Lung (tissue), 12 donors: ENCODE results near the gene RAC3. TPM values are rescaled to one million over a fixed set of nuclear protein-coding genes. Genes with fewer than 3 reads are reported as not detected.

Source experiments
- ATAC-seq: fragments of 200-7000 bp; cut with Tn5 transposase; one replicate; pipeline ENCODE4 v1.9.1; 2020; ENCODE audit warnings: moderate number of reproducible peaks; ENCODE audit not compliant: insufficient read depth, low FRiP score
- DNase-seq, 3 donors: peaks; one replicate each; pipeline ENCODE4 v3.0.0-alpha.2; 2013 to 2017
- H3K27ac ChIP-seq, 2 donors: one replicate each; pipeline ENCODE4 v1.5.1; 2013; ENCODE audit warnings: mild to moderate bottlenecking in 2 of 2, moderate library complexity in 2 of 2, control low read depth in 1 of 2, inconsistent platforms in 1 of 2, low read depth in 1 of 2, low read length in 1 of 2
- H3K27me3 ChIP-seq, 3 donors: one replicate each; pipeline ENCODE4 v1.5.1; 2013; ENCODE audit warnings: low read length in 2 of 3; ENCODE audit not compliant: control insufficient read depth in 3 of 3, insufficient read depth in 3 of 3
- H3K36me3 ChIP-seq, 4 donors: one replicate each; pipeline ENCODE4 v1.5.1; 2013; ENCODE audit warnings: low read length in 4 of 4, mild to moderate bottlenecking in 1 of 4, moderate library complexity in 1 of 4; ENCODE audit not compliant: control insufficient read depth in 4 of 4, insufficient read depth in 4 of 4
- H3K4me1 ChIP-seq, 5 donors: one replicate each; pipeline ENCODE4 v1.5.1; 2013; ENCODE audit warnings: low read length in 5 of 5, mild to moderate bottlenecking in 2 of 5, moderate library complexity in 1 of 5; ENCODE audit not compliant: control insufficient read depth in 5 of 5, insufficient read depth in 5 of 5
- H3K4me3 ChIP-seq: one replicate; pipeline ENCODE4 v1.5.1; 2013; ENCODE audit warnings: mild to moderate bottlenecking, control low read depth, moderate library complexity
- H3K9ac ChIP-seq, 2 donors: one replicate each; pipeline ENCODE4 v1.5.1; 2013; ENCODE audit warnings: low read length in 2 of 2, control low read depth in 1 of 2; ENCODE audit not compliant: insufficient read depth in 1 of 2
- H3K9me3 ChIP-seq, 4 donors: one replicate each; pipeline ENCODE4 v1.5.1; 2013; ENCODE audit warnings: low read length in 3 of 4, mild to moderate bottlenecking in 1 of 4, moderate library complexity in 1 of 4; ENCODE audit not compliant: control insufficient read depth in 4 of 4, insufficient read depth in 3 of 4
- WGBS, 2 donors: extraction: QIAGEN DNeasy Blood & Tissue Kit; methylation state at CpG; one replicate each; pipeline ENCODE4 v1.1.7; 2013; 5-methylcytosine and 5-hydroxymethylcytosine counted together
- polyA plus RNA-seq, 2 donors: library from polyadenylated mRNA; stranded (reverse); fragments of 200-250 nt; gene quantifications; one replicate each; pipeline ENCODE4 v1.2.1, GENCODE V29; 2013
- total RNA-seq, 2 donors: library from RNA; depleted of rRNA in 1 of 2; stranded (reverse); fragments of >200 nt in 1 of 2; gene quantifications; one replicate each; pipeline ENCODE4 v1.2.1, GENCODE V29; 2014 to 2021
- TF ChIP-seq, protein P1 (sequence below): IDR thresholded peaks from 2 replicates; pipeline ENCODE4 v1.5.1; 2012; ENCODE audit warnings: mild to moderate bottlenecking; ENCODE audit errors: control extremely low read depth, extremely low read depth
- donor health status: control.
- donor health status: control.
- donor health status: Bipolar disorder and iron deficiency.
- donor health status: healthy.
- donor health status: DM: yes; HTN: yes; CAD: no.

RAC3 gene
- total and polyA plus RNA-seq, 4 donors = 6.0 to 8.3 (median 8.1) TPM

DNA sequence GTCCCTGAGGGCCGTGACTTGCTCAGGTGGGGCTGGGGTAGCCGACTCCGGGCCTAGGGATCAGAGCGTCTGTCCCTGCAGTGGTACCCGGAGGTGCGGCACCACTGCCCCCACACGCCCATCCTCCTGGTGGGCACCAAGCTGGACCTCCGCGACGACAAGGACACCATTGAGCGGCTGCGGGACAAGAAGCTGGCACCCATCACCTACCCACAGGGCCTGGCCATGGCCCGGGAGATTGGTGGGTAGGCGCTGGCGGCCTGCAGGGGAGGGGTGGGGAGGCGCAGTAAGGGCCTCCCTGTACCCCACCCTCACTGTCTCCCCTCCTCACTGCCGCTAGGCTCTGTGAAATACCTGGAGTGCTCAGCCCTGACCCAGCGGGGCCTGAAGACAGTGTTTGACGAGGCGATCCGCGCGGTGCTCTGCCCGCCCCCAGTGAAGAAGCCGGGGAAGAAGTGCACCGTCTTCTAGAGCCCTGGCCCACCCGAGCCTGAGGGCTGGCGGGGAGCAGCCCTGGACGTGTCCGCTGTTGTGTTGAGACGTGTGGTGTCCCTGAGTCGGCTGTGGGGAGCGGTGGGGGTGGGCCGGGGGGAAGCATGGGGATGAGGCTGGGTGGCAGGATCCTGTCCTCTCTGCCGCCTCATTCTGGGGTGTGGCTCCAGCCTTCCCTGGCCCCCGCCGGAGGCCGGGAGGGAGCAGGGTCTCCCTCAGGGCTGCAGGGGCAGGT lies 2.0 kb downstream of the RAC3 start:
- no peak overlapping the region for H3K27ac ChIP-seq
- H3K9ac ChIP-seq = no peak overlapping the region
- WGBS, 2 donors = 94 to 95% methylated on average over 34 to 38 of the region's 38 CpGs
- H3K36me3 ChIP-seq = peaks cover 0 to 4% (median 0%) of the 10 kb centered on the region in 4 donors
- TF ChIP-seq, protein P1, sequence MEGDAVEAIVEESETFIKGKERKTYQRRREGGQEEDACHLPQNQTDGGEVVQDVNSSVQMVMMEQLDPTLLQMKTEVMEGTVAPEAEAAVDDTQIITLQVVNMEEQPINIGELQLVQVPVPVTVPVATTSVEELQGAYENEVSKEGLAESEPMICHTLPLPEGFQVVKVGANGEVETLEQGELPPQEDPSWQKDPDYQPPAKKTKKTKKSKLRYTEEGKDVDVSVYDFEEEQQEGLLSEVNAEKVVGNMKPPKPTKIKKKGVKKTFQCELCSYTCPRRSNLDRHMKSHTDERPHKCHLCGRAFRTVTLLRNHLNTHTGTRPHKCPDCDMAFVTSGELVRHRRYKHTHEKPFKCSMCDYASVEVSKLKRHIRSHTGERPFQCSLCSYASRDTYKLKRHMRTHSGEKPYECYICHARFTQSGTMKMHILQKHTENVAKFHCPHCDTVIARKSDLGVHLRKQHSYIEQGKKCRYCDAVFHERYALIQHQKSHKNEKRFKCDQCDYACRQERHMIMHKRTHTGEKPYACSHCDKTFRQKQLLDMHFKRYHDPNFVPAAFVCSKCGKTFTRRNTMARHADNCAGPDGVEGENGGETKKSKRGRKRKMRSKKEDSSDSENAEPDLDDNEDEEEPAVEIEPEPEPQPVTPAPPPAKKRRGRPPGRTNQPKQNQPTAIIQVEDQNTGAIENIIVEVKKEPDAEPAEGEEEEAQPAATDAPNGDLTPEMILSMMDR = no peak
- peaks cover 0 to 28% (median 9%) of the 10 kb centered on the region in 5 donors for H3K4me1 ChIP-seq
- H3K27me3 ChIP-seq = no peaks in the 10 kb centered on the region
- no peak for ATAC-seq
- no peaks in the 10 kb centered on the region for H3K9me3 ChIP-seq
- no peak for DNase-seq
- H3K4me3 ChIP-seq = no peak overlapping the region

DNA sequence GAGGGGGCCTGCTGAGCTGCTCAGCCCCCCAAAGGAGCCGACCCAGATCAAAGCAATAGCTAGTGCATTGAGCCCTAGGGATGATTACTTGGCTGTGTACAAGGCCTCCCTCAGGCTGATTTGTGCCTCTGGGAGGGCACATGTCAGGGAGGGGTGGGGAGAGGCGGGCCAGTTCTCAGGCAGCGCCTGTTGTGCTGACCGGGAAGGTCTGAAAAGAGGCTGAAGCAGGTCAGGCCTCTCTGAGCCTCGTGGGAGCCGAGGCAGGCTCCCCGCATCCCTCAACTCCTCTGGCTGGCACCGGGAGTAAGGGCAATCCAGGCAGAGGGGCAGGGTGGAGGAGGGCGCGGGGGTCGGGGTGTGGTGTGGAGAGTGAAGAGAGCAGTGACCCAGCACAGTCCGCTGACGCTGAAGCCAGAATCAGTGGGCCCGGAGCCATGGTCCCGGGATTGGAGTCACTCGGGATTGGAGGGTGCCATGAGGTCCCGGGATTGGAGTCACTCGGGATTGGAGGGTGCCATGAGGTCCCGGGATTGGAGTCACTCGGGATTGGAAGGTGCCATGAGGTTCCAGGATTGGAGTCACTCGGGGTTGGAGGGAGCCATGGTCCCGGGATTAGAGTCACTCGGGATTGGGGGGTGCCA lies 3.0 kb downstream of the RAC3 start:
- TF ChIP-seq, protein P1 = no peak
- 91 to 94% methylated on average over 23 of the region's 23 CpGs for WGBS, 2 donors
- Histone ChIP-seq H3K36me3 (peaks cover 0 to 4% (median 0%) of the 10 kb centered on the region in 4 donors), H3K9ac (no peak overlapping the region), H3K27ac (no peak overlapping the region), H3K4me1 (peaks cover 0 to 28% (median 9%) of the 10 kb centered on the region in 5 donors), H3K27me3 (no peaks in the 10 kb centered on the region), H3K9me3 (no peaks in the 10 kb centered on the region), H3K4me3 (no peak overlapping the region)
- ATAC-seq = no peak
- DNase-seq = no peak

DNA sequence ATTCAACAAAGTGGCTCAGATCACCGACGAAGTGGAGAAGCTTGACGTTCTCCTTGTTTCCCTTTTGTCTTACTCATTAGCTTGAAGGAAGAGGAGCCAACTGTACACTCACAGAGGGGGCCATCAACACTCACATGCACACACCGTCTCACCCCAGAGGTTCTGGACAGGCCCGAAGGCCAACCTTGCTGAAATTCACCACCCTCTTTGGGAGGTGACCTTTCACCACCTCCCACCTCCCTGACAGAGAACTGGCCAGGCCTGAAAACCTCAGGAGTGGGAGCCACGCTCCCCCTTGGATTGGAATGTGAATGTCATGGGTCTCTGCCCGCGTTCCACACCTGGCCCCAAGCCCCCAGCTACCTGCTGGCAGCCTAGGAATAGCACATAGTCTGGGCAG lies 4.0 kb downstream of the RAC3 start:
- Histone ChIP-seq H3K4me1 (peaks cover 0 to 20% (median 9%) of the 10 kb centered on the region in 5 donors), H3K36me3 (peaks cover 0 to 4% (median 0%) of the 10 kb centered on the region in 4 donors), H3K4me3 (no peak overlapping the region), H3K27ac (no peak overlapping the region), H3K27me3 (no peaks in the 10 kb centered on the region), H3K9me3 (no peaks in the 10 kb centered on the region), H3K9ac (no peak overlapping the region)
- DNase-seq (no peak), ATAC-seq (no peak)
- WGBS, 2 donors = 92 to 93% methylated on average over 8 of the region's 8 CpGs
- TF ChIP-seq, protein P1 = no peak
